ENCODE data around the gene NRIP2. TPM values are rescaled to one million over a fixed set of nuclear protein-coding genes. Genes with fewer than 3 reads are reported as not detected.

NRIP2 gene
- total RNA-seq, 1 experiment from 2014 or later, result not detected

GRCh38 chr12:2833327-2833726, 1.5 kb downstream of the NRIP2 start:
- Histone ChIP-seq H3K27me3 (ENCODE audit: control insufficient read depth, insufficient read depth, low read length) (peaks cover 3% of the 10 kb centered on the region; the same call in 1 of the 2 replicates), H3K36me3 (replicated peaks; ENCODE audit: control insufficient read depth, insufficient read depth, low read length) (no peaks in the 10 kb centered on the region), H3K4me3 (ENCODE audit: insufficient read depth, low read depth, low read length) (no peak overlapping the region)
- no peak for DNase-seq

- DNase-seq, result no peak
- peaks cover 2% of the 10 kb centered on the region for H3K36me3 ChIP-seq (replicated peaks; ENCODE audit: control insufficient read depth, insufficient read depth, low read length)
- H3K27me3 ChIP-seq (ENCODE audit: control insufficient read depth, insufficient read depth, low read length), result peaks cover 3% of the 10 kb centered on the region; the same call in 1 of the 2 replicates
- no peak overlapping the region for H3K4me3 ChIP-seq (ENCODE audit: insufficient read depth, low read depth, low read length)
Observed at GRCh38 chr12:2832550-2833127, 2.2 kb downstream of the NRIP2 start.

GRCh38 chr12:2829275-2829674, 5.6 kb downstream of the NRIP2 start:
- Histone ChIP-seq H3K4me3 (ENCODE audit: insufficient read depth, low read depth, low read length) (no peak overlapping the region), H3K36me3 (replicated peaks; ENCODE audit: control insufficient read depth, insufficient read depth, low read length) (peaks cover 12% of the 10 kb centered on the region), H3K27me3 (ENCODE audit: control insufficient read depth, insufficient read depth, low read length) (peaks cover 2% of the 10 kb centered on the region; the same call in 1 of the 2 replicates)
- DNase-seq, result no peak

- Histone ChIP-seq H3K27me3 (ENCODE audit: control insufficient read depth, insufficient read depth, low read length) (no peaks in the 10 kb centered on the region), H3K4me3 (ENCODE audit: insufficient read depth, low read depth, low read length) (no peak overlapping the region), H3K36me3 (replicated peaks; ENCODE audit: control insufficient read depth, insufficient read depth, low read length) (peaks cover 25% of the 10 kb centered on the region)
- DNase-seq, result no peak
Observed at GRCh38 chr12:2826721-2827515, 7.9 kb downstream of the NRIP2 start.

GRCh38 chr12:2826036-2826435, 8.8 kb downstream of the NRIP2 start:
- H3K27me3 ChIP-seq (ENCODE audit: control insufficient read depth, insufficient read depth, low read length), result no peaks in the 10 kb centered on the region
- H3K36me3 ChIP-seq (replicated peaks; ENCODE audit: control insufficient read depth, insufficient read depth, low read length), result peaks cover 33% of the 10 kb centered on the region
- DNase-seq, result no peak
- H3K4me3 ChIP-seq (ENCODE audit: insufficient read depth, low read depth, low read length), result no peak overlapping the region

GRCh38 chr12:2825132-2825531, 9.7 kb downstream of the NRIP2 start:
- no peak overlapping the region for H3K4me3 ChIP-seq (ENCODE audit: insufficient read depth, low read depth, low read length)
- no peaks in the 10 kb centered on the region for H3K27me3 ChIP-seq (ENCODE audit: control insufficient read depth, insufficient read depth, low read length)
- peak; percentile 54 for DNase-seq
- peaks cover 40% of the 10 kb centered on the region for H3K36me3 ChIP-seq (replicated peaks; ENCODE audit: control insufficient read depth, insufficient read depth, low read length)

GRCh38 chr12:2824541-2824940, 10.3 kb downstream of the NRIP2 start:
- DNase-seq, result no peak
- Histone ChIP-seq H3K27me3 (ENCODE audit: control insufficient read depth, insufficient read depth, low read length) (no peaks in the 10 kb centered on the region), H3K36me3 (replicated peaks; ENCODE audit: control insufficient read depth, insufficient read depth, low read length) (peaks cover 41% of the 10 kb centered on the region), H3K4me3 (ENCODE audit: insufficient read depth, low read depth, low read length) (no peak overlapping the region)

- Histone ChIP-seq H3K36me3 (replicated peaks; ENCODE audit: control insufficient read depth, insufficient read depth, low read length) (peaks cover 41% of the 10 kb centered on the region), H3K4me3 (ENCODE audit: insufficient read depth, low read depth, low read length) (no peak overlapping the region), H3K27me3 (ENCODE audit: control insufficient read depth, insufficient read depth, low read length) (no peaks in the 10 kb centered on the region)
- DNase-seq, result no peak
Observed at GRCh38 chr12:2823483-2823882, 11.4 kb downstream of the NRIP2 start.

GRCh38 chr12:2820432-2820831, 14.4 kb downstream of the NRIP2 start:
- no peaks in the 10 kb centered on the region for H3K27me3 ChIP-seq (ENCODE audit: control insufficient read depth, insufficient read depth, low read length)
- H3K36me3 ChIP-seq (replicated peaks; ENCODE audit: control insufficient read depth, insufficient read depth, low read length), result peaks cover 33% of the 10 kb centered on the region
- DNase-seq, result peak; percentile 77
- no peak overlapping the region for H3K4me3 ChIP-seq (ENCODE audit: insufficient read depth, low read depth, low read length)

- Histone ChIP-seq H3K36me3 (replicated peaks; ENCODE audit: control insufficient read depth, insufficient read depth, low read length) (peaks cover 33% of the 10 kb centered on the region), H3K27me3 (ENCODE audit: control insufficient read depth, insufficient read depth, low read length) (no peaks in the 10 kb centered on the region), H3K4me3 (ENCODE audit: insufficient read depth, low read depth, low read length) (no peak overlapping the region)
- DNase-seq, result no peak
Observed at GRCh38 chr12:2819810-2820209, 15.0 kb downstream of the NRIP2 start.

- peak; percentile 81 for DNase-seq
- no peaks in the 10 kb centered on the region for H3K27me3 ChIP-seq (ENCODE audit: control insufficient read depth, insufficient read depth, low read length)
- H3K4me3 ChIP-seq (ENCODE audit: insufficient read depth, low read depth, low read length), result peak overlapping the region; percentile 80
- H3K36me3 ChIP-seq (replicated peaks; ENCODE audit: control insufficient read depth, insufficient read depth, low read length), result peaks cover 4% of the 10 kb centered on the region
Observed at GRCh38 chr12:2813214-2814185, 21.3 kb downstream of the NRIP2 start.

GRCh38 chr12:2812290-2813213, 22.3 kb downstream of the NRIP2 start, which contains the start of gene ITFG2:
Gene ITFG2 (plus strand): TSS chr12:2812668. CDS start chr12:2812761, 93 bp downstream.
- no peaks in the 10 kb centered on the region for H3K27me3 ChIP-seq (ENCODE audit: control insufficient read depth, insufficient read depth, low read length)
- DNase-seq, result peak; percentile 97
- H3K4me3 ChIP-seq (ENCODE audit: insufficient read depth, low read depth, low read length), result peak within 1 kb of the TSS; percentile 80
- H3K36me3 ChIP-seq (replicated peaks; ENCODE audit: control insufficient read depth, insufficient read depth, low read length), result no peaks in the 10 kb centered on the region; the same call in 1 of the 2 replicates

GRCh38 chr12:2811801-2812200, 23.0 kb downstream of the NRIP2 start:
- DNase-seq, result no peak
- H3K4me3 ChIP-seq (ENCODE audit: insufficient read depth, low read depth, low read length), result no peak overlapping the region
- H3K27me3 ChIP-seq (ENCODE audit: control insufficient read depth, insufficient read depth, low read length), result no peaks in the 10 kb centered on the region
- H3K36me3 ChIP-seq (replicated peaks; ENCODE audit: control insufficient read depth, insufficient read depth, low read length), result no peaks in the 10 kb centered on the region; the same call in 1 of the 2 replicates
